GM23248 (cell line): ENCODE results near the gene RNF225.

Experiments used
- EZH2 ChIP-seq: fragments of 200-600 bp; sonication (generic); IDR thresholded peaks from 2 replicates; pipeline ENCODE4 v1.6.1; 2018; ENCODE audit warnings: antibody characterized with exemption, mild to moderate bottlenecking; ENCODE audit not compliant: insufficient read depth, poor library complexity, severe bottlenecking
- EZH2phosphoT487 ChIP-seq: fragments of 200-600 bp; sonication (generic); IDR thresholded peaks from 2 replicates; pipeline ENCODE4 v1.6.1; 2018; ENCODE audit warnings: antibody characterized with exemption, moderate library complexity, mild to moderate bottlenecking, low read depth; ENCODE audit not compliant: insufficient read depth

DNA sequence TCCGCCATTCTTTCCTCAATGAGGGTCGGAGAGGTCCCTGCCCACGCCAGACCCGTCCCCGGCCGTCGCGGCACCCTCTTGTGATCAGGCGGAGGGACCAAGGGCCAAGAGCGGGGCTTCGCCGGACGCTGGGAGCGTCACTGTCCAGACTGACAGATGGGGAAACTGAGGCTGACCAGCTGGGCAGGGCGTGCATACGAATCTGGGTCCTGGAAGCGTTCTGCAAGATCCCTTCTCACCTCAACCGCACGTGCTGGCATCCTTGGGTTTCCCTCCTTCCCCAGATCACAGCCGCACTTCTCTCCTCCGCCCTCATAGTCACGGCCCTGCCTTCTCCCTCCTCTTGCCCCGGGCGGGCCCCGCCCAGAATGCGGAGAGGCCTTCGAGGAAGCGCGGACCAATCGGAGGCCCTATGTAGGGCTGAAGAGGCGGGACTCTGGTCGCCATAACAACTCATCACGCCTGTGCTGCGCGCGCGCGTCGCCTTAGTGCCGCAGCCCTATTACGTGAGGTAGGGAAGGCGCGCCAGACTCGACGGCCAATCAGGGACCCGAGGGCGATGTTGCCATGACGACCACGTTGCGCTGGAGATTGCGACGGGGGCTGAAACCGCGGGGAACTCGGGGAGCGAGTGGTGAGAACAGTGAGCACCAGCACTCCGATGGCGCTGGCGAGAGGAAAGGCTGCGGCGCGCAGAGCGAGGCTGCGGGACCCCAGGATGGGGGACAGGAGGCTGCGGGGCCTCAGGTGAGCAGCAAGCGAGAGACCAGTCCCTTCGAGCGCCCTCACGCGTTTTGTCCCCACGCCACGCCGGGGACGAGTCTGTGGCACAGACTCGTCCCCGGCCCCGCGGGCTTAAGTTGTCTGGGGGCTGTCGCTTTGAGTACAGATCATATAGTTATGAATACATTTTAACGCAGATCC lies 5.7 kb downstream of the RNF225 start:
- TF ChIP-seq EZH2phosphoT487 (no peak), EZH2 (no peak)
